ENCODE results near the gene RTN4.

Gene RTN4

DNA sequence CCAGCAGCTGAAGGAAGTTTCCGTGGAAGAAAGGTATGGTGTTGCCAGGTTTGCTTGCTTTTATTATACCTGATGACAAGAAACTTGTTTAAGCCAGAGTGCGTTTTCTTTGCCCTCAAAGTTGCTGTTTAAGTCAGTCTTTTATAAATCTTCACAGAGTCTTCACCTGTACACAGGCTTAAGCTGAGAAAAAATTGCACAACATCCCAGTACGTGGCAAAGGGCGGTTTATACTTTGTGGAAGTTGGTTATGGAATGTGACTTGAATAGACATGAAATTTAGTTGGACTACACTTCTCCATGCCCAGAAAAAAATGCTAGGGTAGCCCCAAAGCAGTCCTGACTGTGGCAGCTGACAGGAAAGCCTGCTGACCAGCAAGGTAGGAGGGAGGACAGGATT lies 121.5 kb downstream of the RTN4 start:
- in situ Hi-C loops (cut with MboI; ENCODE audit: low sequenced_read_pairs), result no loop called here

DNA sequence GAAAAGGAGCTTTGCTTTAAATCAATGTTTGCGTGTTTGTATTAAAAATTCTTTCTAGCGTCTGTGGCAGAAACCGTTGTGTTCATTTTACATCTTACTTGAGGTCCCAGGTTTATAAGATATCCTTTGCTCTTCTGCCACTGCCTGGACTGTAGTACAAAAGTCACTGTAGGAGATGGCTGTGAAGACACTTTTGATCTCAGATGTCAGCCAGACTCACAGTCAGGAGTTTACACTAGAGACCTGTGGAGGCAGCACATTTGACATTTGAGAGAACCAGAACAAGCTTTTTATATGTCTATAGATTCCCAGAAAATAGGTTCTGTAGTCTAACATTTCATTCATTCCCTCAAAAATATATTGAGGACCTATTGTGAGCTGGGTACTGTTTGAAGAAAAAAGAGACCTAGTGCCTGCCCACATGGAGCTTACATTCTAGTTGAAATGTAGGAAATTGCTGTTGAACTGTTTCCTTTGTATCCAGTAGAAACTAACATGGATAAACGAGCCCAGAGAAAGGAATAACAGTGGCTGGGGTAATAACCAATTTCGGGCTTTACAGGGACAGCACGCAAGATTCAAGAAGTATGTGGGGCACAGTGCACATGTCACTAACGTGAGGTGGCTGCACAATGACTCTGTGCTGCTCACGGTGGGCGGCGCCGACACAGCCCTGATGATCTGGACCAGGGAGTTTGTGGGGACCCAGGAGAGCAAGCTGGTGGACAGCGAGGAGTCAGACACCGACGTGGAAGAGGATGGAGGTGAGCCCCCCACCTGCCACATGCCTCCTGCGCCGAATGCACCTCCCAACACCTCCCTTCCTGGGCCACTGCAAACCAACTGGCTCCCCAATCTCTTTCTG lies 122.3 kb downstream of the RTN4 start:
- in situ Hi-C loops (cut with MboI; ENCODE audit: low sequenced_read_pairs), result no loop called here

DNA sequence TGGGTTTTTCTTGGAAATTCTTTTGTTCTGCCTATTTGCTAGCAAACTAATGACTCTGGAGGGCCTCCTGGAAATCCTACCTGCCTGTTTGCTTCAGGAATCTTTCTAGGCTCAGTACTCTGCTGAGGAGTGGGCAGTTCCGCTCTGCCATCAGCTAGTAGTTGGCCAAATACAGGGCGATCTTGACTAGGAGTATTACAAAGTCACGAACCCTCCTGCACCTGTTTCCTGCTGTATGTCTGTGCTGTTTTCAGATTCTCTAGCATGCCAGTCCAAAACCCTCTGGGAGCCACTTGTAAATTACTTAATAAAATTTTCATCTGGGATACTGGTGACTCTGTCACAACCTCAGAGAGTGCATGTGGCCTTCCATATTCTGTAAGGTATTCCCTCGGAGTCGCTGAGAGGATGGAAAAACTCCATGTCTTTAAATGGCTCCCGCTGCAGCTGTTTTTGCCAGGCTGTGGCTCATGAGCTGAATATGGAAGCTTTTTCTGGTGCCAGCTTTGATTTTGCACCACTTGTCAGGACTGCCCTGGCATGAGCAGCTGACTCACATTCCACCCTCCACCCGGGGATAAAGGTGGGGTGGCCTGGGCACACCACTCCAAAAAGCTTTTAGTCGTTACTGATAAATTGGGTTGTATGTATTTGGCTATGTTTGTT lies 123.0 kb downstream of the RTN4 start:
- in situ Hi-C loops (cut with MboI; ENCODE audit: low sequenced_read_pairs), result no loop called here

DNA sequence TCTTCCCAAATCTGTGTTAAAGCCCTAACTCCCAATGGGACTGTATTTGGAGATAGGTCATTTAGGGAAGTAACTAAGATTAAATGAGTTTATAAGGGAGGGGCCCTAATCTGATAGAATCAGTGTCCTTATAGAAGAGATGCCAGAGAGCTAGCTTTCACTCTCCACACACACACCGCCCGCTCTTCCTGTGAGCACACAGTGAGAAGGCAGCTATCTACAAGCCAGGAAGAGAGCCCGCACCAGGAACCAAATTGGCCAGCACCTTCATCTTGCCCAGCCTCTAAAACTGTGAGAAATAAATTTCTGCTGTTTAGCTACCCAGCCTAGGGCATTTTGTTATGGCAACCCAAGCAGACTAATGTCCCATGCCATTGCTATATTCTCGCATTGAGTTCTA lies 125.2 kb downstream of the RTN4 start:
- in situ Hi-C loops (cut with MboI; ENCODE audit: low sequenced_read_pairs), result no loop called here

DNA sequence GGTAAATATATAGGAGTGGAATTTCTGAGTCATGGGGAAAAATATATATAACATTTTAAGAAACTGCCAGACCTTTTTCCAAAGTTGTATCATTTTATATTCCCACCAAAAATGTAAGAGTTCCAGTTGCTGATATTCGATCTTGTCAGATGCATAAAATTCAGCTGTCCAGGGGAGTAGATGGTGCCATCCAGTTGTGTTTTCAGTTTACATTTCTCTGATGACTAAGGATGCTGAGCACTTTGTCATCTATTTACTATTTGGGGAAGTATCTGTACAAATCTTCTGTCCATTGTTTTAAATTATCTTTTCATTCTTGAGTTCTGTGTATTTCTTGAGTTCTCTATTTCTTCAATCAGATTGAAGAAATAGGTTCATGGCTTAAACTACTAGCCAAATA lies 126.1 kb downstream of the RTN4 start:
- in situ Hi-C loops (cut with MboI; ENCODE audit: low sequenced_read_pairs), result no loop called here
